ENCODE data around the gene LDLRAP1. TPM values are rescaled to one million over a fixed set of nuclear protein-coding genes. Genes with fewer than 3 reads are reported as not detected.
A peak's percentile ranks its signal among the peaks of the same experiment; 100 is the strongest.

LDLRAP1 gene
- total RNA-seq, 1 donor from 2014 or later = 23.5 TPM

DNA sequence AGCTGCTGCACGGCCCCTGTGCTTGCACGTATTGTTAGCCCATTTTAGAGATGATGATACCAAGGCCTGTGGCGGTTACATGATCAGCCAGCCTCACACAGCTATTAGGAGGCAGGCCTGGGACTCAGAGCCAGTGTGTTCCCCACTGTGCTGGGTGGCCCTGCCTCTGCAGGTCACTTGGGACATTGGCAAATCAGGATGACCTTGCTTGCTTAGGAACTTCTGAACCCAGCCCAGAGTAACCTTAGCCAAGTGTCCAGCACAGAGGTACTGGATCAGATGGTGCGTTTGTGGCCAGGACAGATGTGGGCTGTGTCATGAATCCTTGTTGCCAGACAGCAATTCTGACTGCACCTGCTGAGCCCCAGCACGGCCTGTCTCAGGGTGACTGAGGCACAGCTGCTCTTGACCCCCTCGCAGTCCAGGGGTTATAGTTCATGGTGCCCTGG is 28.1 kb downstream of the LDLRAP1 start:
- Mint-ChIP-seq H3K27ac (ENCODE audit: unreplicated experiment) (no peak overlapping the region), H3K36me3 (ENCODE audit: low read depth) (no peaks in the 10 kb centered on the region)

DNA sequence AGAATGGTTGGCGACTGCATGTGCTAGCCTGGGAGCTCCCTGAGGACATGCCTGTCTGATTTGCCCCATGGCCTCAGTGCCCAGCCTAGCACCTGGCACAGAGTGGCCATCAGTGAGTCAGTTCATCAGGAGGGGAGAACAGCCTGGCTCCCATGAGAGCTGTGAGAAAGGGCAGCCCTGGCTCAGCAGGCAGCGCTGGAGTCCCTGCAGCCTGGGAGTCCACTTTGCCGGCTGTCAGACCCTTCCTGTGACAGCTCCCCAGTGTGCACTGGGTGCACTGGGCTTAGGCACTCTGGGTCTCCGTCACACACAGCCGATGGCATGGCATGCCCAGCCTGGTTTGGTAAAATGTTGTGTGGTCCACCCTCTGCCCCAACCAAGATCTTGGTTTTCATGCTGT is 28.7 kb downstream of the LDLRAP1 start:
- no peak overlapping the region for H3K27ac Mint-ChIP-seq (ENCODE audit: unreplicated experiment)
- no peak for DNase-seq (ENCODE audit: low spot score)
- no peaks in the 10 kb centered on the region for H3K36me3 Mint-ChIP-seq (ENCODE audit: low read depth)
- no peaks in the 10 kb centered on the region for H3K9me3 Mint-ChIP-seq (ENCODE audit: low read depth)
- H3K4me3 Mint-ChIP-seq (ENCODE audit: unreplicated experiment) = no peak overlapping the region
- H3K27me3 Mint-ChIP-seq (ENCODE audit: low read depth) = no peaks in the 10 kb centered on the region
- TF ChIP-seq, protein P1, sequence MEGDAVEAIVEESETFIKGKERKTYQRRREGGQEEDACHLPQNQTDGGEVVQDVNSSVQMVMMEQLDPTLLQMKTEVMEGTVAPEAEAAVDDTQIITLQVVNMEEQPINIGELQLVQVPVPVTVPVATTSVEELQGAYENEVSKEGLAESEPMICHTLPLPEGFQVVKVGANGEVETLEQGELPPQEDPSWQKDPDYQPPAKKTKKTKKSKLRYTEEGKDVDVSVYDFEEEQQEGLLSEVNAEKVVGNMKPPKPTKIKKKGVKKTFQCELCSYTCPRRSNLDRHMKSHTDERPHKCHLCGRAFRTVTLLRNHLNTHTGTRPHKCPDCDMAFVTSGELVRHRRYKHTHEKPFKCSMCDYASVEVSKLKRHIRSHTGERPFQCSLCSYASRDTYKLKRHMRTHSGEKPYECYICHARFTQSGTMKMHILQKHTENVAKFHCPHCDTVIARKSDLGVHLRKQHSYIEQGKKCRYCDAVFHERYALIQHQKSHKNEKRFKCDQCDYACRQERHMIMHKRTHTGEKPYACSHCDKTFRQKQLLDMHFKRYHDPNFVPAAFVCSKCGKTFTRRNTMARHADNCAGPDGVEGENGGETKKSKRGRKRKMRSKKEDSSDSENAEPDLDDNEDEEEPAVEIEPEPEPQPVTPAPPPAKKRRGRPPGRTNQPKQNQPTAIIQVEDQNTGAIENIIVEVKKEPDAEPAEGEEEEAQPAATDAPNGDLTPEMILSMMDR (IDR thresholded peaks at IDR 0.05) = no peak
- H3K4me1 Mint-ChIP-seq (ENCODE audit: low read depth) = peaks cover 41% of the 10 kb centered on the region

More for the DNA sequence above, 28.1 kb downstream of the LDLRAP1 start:
- TF ChIP-seq, protein P1 (IDR thresholded peaks at IDR 0.05) = no peak
- Mint-ChIP-seq H3K9me3 (ENCODE audit: low read depth) (no peaks in the 10 kb centered on the region), H3K27me3 (ENCODE audit: low read depth) (no peaks in the 10 kb centered on the region), H3K4me1 (ENCODE audit: low read depth) (peaks cover 46% of the 10 kb centered on the region), H3K4me3 (ENCODE audit: unreplicated experiment) (no peak overlapping the region)
- DNase-seq (ENCODE audit: low spot score) = no peak

DNA sequence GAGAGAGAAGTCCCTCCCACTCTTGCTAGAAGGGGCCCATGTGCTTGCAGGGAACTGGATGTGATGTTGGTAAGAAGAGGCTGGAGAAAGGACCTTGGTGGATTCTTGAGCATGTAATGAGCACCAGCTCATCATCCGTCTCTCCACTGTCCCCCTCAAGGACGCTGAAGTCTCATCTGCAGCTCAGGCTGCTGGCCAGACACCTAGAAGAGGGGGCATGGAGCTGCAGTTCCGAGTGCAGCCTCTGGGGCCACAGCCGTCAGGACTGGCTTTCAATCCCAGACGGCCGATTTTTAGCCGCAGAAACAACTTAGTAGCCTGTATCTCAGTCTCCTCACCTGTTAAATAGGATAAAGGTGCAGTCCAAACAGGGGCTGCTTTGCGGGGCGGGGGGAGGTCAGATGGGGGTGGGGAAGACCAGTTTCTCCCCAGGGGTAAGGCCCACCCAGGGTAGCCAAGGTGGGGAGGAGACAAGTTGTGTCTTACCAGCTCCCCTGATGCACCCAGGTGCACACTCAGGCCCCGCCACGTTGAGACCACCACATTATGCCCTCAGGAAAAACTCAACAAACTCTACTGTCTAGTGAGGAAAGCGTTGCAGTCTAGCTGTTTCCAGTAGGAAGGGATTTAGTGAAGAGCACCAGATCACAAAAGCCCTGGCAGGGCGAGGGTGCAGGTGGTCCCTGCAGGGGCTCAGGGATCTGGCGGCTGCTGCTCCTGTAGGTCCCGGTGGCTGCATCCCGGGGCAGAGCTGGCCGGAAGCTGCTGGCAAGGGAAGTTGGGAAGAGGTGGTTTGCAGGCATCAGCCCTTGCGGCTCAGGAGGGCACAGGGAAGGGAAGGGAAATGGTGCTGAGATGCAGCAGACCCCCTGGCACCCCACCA is 29.5 kb downstream of the LDLRAP1 start:
- Mint-ChIP-seq H3K36me3 (ENCODE audit: low read depth) (no peaks in the 10 kb centered on the region), H3K4me1 (ENCODE audit: low read depth) (peaks cover 32% of the 10 kb centered on the region), H3K27ac (ENCODE audit: unreplicated experiment) (no peak overlapping the region), H3K4me3 (ENCODE audit: unreplicated experiment) (no peak overlapping the region), H3K27me3 (ENCODE audit: low read depth) (no peaks in the 10 kb centered on the region), H3K9me3 (ENCODE audit: low read depth) (no peaks in the 10 kb centered on the region)
- DNase-seq (ENCODE audit: low spot score) = no peak
- TF ChIP-seq, protein P1 (IDR thresholded peaks at IDR 0.05) = peak; percentile 79

DNA sequence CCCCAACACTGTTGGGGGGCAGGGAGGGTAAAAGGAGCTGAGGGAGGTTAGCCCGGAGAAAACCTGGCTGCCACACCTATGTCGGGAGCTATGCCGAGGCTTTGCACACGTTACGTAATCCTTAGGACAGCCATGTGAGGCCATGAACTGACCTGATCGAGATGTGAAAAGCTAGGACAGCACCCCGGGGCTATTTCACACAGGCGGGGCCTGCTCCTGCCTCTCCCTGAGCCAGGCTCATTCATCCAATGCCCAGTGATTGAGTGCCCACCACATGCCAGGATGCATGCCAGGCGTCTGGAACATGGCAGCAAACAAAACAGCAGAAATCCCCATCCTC is 30.2 kb downstream of the LDLRAP1 start:
- Mint-ChIP-seq H3K36me3 (ENCODE audit: low read depth) (no peaks in the 10 kb centered on the region), H3K27me3 (ENCODE audit: low read depth) (no peaks in the 10 kb centered on the region), H3K4me1 (ENCODE audit: low read depth) (peaks cover 26% of the 10 kb centered on the region), H3K4me3 (ENCODE audit: unreplicated experiment) (no peak overlapping the region), H3K27ac (ENCODE audit: unreplicated experiment) (no peak overlapping the region), H3K9me3 (ENCODE audit: low read depth) (no peaks in the 10 kb centered on the region)
- TF ChIP-seq, protein P1 (IDR thresholded peaks at IDR 0.05) = no peak
- DNase-seq (ENCODE audit: low spot score) = no peak

DNA sequence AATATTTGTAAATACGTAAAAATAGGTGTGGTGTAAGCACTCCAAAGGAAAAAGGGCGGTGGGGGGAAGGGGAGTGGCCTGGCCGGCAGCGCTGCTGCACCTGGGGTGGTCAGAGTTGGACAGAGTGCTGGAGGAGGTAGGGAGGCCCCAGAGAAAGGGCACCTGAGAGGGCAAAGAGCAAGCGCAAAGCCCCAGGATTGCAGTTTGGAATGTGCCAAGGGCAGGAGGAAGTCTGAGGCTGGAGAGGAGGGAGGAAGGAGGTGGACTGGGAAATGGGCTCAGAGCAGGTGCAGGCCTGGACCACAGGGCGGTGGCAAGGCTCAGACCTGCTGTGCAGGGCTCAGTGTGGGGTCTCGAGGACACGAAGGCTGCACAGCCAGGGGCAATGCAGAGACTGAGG is 30.6 kb downstream of the LDLRAP1 start:
- H3K4me3 Mint-ChIP-seq (ENCODE audit: unreplicated experiment) = no peak overlapping the region
- no peaks in the 10 kb centered on the region for H3K36me3 Mint-ChIP-seq (ENCODE audit: low read depth)
- no peak for DNase-seq (ENCODE audit: low spot score)

More for the DNA sequence above, 30.6 kb downstream of the LDLRAP1 start:
- Mint-ChIP-seq H3K27ac (ENCODE audit: unreplicated experiment) (no peak overlapping the region), H3K9me3 (ENCODE audit: low read depth) (no peaks in the 10 kb centered on the region), H3K27me3 (ENCODE audit: low read depth) (peaks cover under 1% of the 10 kb centered on the region), H3K4me1 (ENCODE audit: low read depth) (peaks cover 22% of the 10 kb centered on the region)
- TF ChIP-seq, protein P1 (IDR thresholded peaks at IDR 0.05) = no peak

All from chondrocyte (in vitro differentiated cells).